GM12872 (cell line): ENCODE measurements around the gene PDE9A.

ENCODE experiments used
- TF ChIP-seq, protein P1 (sequence below): IDR thresholded peaks from 3 replicates; pipeline ENCODE4 v1.5.1; 2011; ENCODE audit warnings: low read depth, mild to moderate bottlenecking, low read length, moderate library complexity; ENCODE audit not compliant: insufficient read depth

Gene PDE9A

GRCh38 chr21:42613756-42614155, 39.7 kb upstream of the PDE9A start:
- TF ChIP-seq, protein P1, sequence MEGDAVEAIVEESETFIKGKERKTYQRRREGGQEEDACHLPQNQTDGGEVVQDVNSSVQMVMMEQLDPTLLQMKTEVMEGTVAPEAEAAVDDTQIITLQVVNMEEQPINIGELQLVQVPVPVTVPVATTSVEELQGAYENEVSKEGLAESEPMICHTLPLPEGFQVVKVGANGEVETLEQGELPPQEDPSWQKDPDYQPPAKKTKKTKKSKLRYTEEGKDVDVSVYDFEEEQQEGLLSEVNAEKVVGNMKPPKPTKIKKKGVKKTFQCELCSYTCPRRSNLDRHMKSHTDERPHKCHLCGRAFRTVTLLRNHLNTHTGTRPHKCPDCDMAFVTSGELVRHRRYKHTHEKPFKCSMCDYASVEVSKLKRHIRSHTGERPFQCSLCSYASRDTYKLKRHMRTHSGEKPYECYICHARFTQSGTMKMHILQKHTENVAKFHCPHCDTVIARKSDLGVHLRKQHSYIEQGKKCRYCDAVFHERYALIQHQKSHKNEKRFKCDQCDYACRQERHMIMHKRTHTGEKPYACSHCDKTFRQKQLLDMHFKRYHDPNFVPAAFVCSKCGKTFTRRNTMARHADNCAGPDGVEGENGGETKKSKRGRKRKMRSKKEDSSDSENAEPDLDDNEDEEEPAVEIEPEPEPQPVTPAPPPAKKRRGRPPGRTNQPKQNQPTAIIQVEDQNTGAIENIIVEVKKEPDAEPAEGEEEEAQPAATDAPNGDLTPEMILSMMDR, result no peak

DNA sequence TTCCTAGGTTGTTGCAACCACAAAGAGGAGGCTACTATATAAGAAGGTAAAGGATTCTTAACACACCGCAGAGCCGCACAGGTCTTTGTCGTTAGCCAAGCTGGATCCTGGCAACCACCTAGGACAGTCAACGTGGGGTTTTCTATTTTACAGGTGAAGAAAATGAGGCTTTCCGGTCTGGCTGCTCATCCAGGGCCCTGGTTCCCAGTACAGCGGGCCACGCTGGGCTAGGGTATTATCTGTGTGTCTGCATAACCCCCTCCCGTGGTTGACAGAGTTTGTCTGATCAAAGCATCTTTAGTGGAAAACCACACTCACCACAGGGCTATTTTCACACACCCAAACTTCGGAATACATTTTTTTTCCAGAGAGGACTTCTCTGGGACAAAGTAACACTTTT, 39.0 kb upstream of the PDE9A start:
- TF ChIP-seq, protein P1, result no peak

GRCh38 chr21:42614811-42615351, 38.5 kb upstream of the PDE9A start:
- TF ChIP-seq, protein P1, result no peak

DNA sequence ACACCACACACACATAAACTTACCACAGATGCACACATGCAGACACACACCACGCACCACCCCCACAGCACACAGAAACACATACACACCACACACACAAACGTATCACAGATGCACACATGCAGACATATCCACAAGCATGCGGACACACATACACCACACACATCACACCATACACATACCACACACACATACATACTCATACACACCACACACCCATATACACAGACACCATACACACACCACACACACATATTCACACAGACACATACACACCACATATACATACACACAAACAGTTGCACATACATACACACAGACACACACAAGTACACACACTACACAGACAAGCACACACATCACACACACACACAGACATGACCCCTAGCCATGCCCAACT, 37.5 kb upstream of the PDE9A start:
- TF ChIP-seq, protein P1, result no peak

DNA sequence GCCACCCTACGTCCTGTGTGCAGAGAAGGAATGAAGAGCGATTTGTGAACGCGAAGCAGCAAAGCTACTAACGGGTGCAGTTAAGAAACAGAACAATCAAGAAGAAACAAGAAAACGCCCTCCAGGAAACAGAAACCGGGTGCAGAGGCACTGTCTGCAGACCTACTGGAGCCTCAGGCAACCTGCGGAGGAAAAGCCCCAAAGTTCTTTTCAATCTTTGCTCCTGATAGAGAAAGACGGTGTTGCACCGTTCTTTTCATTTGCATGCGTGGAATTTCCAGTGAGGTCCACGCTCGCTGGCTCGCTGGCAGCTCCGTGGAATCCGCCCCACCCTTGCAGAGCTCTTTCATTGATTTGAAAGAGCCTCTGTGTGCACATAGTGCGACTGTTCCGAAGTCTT, 37.0 kb upstream of the PDE9A start:
- TF ChIP-seq, protein P1, result no peak

GRCh38 chr21:42616941-42617340, 36.5 kb upstream of the PDE9A start:
- TF ChIP-seq, protein P1, result no peak

DNA sequence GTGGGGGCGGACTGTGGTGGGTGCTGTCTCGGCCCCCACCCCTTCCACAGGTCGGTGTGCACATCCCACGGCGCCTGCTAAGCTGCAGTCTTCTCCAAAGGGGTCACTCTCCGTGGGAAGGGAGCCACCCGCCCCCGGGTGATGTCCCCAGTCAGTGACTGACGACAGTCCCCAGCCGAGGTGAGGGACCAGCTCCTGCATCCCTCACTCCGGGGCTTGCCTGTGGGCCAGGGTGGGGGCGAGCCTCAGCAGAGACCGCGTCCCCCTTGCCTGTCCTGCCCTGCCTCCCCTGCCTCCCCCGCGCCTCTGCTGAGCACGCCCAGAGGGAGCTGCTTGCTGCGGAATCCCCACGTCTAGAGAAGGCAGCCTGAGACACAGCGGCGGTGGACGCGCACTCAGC, 35.9 kb upstream of the PDE9A start:
- TF ChIP-seq, protein P1, result no peak
